ENCODE results near the gene IQSEC3.

Gene IQSEC3

DNA sequence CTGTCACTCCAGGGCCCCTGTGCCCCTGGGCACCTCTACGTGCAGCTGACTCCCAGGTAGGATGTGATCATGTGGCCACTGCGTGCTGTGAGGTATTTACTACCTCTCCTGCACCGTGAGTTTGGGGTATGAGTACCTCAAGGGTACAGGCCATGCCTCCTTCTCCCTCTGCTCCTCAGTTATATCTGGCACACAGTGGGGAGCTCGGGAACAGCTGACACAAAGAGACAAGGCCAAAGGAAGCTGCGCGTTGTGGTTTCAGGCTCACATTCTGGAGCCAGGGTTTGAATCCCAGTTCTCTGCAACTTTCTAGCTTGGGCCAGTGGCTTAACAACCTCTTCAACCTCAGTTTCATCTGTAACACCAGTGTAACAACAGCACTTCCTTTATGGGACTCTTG lies 155.2 kb downstream of the IQSEC3 start:
- DNase-seq: no peak

DNA sequence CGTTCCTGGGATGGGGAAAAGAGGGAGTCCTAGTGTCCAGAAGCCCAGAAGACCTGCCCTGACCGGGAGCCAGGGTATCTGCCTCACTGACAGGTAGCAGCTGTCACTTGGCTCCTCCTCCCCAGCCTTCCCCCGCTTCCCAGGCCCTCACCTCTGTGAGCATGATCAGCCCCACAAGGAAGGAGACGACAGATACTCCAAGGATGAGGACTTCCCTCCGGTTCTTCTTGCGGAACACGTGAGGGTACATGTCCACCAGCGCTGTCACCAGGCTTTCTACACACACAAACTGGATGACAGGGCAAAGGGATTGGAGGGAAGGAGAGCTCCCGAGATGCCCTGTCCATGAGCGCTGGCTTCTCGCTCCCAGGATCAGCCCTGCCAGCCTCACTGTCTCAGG lies 157.3 kb downstream of the IQSEC3 start:
- no peak for DNase-seq

DNA sequence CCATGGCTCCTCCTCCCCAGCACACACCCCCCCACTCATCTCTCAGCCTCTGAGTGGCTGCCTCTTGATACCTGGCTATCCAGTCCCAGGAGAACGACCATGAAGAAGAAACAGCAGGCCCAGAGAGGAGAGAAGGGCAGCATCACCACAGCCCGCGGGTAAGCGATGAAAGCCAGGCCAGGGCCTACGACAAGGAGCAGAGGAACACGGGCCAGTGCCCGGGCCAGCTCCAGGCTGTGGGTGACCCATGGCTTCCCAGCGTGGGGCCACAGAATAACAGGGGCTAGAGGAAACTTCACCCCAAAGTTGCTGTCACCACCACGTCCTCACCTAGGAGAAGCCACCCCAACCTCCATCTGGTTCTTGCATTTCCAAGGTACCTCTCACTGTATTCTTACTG lies 157.8 kb downstream of the IQSEC3 start:
- no peak for DNase-seq

DNA sequence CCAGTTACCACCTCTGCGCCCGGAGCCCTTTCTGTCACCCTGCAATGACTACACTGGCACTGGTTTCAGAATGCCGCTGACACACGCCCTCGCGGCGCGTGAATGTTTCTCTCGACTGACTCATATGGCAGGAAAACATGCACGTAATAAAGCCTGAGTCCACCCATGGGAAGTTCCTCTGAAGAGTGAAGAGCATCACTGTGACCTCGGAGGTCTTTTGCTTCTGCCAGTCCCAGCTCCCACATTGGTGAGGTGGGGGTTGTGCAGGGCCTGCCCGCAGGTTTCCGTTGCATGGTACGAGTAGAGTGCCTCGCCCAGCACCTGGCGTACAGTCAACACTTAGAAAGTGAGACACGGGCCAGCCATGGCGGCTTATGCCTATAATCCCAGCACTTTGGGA lies 158.4 kb downstream of the IQSEC3 start:
- DNase-seq: no peak

DNA sequence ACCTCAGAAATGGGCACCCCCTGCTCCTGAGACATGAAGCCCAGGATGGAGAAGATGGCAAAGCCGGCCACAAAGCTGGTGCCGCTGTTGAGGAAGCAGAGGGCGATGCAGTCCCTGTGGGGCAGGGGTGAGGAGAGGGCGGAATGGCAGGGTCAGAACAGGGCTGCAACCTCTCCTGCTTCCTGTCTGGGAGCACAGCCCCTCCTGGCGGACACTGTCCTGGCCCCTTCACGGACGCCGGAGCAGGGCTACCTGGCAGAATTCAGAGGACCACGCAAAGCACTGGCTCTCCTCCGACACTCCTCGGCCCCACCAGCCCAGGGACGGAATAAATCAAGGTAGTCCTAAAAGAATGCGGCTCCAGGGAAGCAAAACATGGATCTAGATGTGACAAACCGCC lies 159.8 kb downstream of the IQSEC3 start:
- no peak for DNase-seq

DNA sequence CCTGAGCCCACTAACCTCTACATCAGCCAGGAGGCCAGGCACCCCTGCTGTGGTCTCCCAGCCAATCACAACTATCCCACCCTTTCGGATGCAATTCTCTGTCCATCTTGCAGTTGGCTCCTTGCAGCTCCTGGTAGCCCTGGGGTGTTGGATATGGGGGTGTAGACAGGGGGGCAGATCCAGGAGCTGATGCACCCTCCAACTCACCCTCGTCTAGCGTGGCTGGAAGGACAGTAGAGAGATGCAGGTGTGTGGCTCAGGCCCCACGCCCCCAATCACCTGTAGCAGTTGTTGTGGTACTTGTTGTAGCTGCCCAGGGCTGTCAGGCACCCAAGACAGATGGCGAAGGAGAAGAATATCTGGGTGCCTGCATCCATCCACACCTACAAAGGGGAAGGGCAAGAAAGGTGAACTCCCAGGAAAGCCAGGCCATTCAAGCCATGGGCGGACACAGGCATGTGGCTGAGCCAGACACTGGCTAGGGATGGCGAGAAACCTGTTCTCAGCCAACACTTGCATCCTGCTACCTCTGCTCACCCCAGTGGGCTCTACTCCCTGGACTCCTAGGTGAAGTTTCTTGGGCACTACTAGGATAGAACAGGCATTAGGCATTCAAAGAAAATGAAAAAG lies 160.8 kb downstream of the IQSEC3 start:
- no peak for DNase-seq

All from activated CD4-positive, alpha-beta T cell treated with anti-CD3 and anti-CD28 coated beads, Interleukin-10, Interleukin-2, amounts not matched to agents 100 ng/mL and 50 ng/mL, durations not matched to agents 16 hours and 8 hours (primary cell).